HG02759 (cell line): Measurements from ENCODE around the gene INTS1.

Experiments
- ATAC-seq: cut with Tn5 transposase; IDR thresholded peaks from one replicate; pipeline ENCODE4 v1.9.1; 2021; ENCODE audit warnings: mild to moderate bottlenecking, moderate library complexity; ENCODE audit not compliant: unreplicated experiment

INTS1 gene

GRCh38 chr7:1433128-1433920 is 70.9 kb downstream of the INTS1 start:
- no peak for ATAC-seq

DNA sequence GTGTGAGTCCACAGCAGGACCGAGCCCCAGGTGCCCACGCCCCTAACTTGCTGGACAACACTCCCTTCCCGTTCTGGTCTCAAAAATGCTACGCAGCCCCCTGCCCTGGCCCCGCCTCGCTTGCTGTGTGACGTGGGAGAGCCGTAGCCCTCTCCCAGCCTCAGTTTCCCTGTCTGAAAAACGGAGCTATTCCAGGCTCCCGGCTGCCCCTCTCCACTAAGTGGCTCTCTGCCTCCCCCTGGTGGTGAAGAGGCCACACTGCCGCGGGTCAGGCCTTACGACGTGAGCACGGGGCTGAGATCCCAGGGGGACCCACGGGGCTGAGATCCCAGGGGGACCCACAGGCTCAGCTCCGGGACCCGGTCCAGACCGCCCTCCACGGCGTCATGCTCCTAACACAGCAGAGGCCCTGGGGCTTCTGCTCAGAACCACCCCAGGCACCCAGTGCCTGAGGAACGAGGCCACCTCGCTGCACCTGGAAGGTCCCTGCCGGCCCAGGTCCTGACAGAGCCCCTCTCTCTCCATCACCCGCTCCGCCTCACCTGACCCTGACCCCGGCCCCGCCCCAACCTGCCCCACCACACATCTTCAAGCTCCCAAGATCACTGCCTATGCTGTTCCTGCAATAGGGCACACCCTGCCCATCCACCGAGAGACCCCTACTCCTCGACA is 71.6 kb downstream of the INTS1 start:
- no peak for ATAC-seq

DNA sequence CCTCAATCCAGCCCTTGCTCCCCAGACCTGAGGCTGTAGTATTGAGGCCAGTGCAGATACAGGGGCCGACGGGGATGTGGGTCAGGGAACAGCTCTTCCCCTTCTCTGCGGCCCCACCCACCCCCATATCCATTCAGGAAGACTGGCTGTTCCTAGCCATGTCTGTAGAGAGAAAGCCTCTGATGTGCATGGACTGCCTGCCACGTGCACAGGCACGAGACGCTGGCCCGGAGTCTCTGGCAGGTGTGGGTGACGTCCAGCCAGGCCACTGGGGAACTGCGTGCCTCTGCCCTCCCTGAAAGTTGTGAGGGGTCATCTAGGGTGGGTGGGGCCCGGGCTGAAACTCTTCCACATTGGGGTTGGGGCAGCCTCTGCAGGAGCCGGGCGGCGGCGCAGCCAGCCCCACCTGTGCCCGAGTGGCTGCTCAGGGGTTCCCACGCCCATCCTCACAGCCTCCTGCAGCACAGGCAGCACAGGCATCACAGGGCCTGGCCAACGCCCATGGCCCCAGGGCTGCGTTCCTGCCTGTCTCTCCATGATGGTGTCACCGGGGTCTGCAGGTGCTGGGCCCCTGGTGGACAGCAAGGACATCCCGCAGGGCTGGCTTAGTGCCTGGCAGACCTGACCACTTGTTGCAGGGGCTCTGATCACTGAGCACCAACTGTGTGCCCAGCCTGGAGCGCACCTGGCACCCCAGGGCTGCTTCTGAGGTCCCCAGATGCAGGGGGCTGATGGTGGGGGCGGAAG is 72.4 kb downstream of the INTS1 start:
- no peak for ATAC-seq

DNA sequence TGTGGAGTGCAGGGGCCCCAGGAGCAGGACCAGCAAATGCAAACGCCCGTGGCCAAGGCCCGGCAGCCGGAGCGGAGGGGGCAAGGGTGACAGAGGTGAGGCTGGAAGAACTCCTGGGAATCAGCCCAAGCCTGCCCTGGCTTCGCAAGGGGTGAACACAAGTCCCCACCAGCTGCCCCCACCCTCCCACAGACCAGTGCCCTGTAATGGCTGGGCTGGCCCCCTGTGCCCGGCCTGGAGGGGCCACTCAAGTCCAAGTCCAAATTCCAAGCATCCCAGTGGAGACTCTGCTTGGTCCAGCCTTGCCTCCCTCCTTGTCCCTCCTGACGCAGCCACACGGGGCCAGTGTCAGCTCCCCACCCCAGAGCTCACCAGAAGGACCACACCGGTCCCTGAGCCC is 73.0 kb downstream of the INTS1 start:
- no peak for ATAC-seq

DNA sequence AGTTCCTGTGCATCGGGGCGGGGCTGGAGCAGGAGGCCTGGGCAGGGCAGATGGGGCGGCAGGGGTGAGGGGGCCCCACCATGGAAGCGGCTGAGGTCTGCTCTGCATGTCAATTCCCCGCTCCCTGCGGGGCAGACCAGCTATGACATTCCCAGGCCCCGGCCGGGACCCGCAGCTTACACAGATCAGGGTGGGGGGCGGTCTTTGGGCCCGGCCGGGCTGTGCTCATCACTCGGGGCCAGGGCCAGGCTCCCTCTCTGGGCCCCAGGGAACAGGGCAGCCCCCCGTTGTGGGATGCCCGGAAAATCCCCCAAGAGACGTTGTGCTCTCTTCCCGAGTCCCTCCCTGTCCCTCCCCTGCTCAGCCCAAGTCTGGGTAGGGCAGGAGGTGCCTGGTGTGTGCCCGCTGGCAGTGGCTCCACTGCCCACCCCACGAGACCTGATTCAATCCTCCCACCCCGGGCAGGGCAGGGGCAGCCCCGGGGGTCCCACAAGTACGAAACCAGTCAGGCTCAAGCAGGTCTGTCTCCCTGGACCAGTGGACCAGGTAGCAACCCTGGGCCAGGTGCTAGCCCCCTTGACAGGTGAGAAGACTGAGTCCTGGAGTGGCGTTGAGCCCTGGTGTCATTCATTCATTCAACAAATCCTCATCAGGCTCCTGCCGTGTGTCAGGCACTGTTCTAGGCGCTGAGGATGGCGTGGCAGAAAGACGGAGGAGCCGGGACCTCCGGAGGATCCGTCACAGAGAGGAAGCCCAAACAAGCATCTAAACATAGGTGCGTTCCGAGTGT is 73.9 kb downstream of the INTS1 start:
- no peak for ATAC-seq

- ATAC-seq: no peak
Measured at GRCh38 chr7:1428941-1429501, 75.2 kb downstream of the INTS1 start.

GRCh38 chr7:1427064-1427657 is 77.0 kb downstream of the INTS1 start:
- ATAC-seq: no peak

GRCh38 chr7:1426474-1426873 is 77.7 kb downstream of the INTS1 start:
- ATAC-seq: no peak

GRCh38 chr7:1425292-1426136 is 78.7 kb downstream of the INTS1 start:
- ATAC-seq: no peak

- ATAC-seq: no peak
Measured at GRCh38 chr7:1424041-1424440, 80.1 kb downstream of the INTS1 start.

DNA sequence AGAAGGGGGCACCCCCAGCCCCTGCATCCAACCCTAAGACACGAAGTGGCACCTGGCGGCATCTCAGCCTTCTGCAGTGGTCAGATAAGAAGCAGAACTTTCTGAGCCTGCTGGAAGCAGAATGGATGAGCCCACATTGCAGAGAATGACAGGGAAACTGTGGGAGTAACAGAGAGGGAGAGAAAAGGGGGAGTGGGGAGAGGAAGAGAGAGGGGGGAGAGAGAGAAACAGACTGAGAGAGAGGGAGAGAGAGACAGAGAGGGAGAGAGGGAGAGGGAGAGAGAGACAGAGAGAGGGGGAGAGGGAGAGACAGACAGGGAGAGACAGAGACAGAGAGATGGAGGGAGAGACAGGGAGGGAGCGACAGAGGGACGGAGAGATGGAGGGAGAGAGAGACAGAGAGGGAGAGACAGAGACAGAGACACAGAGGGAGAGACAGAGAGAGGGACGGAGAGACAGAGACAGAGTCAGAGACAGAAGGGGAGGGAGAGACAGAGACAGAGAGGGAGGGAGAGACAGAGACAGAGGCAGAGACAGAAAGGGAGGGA is 80.9 kb downstream of the INTS1 start:
- no peak for ATAC-seq

- no peak for ATAC-seq
Measured at GRCh38 chr7:1422512-1423263, 81.5 kb downstream of the INTS1 start.

GRCh38 chr7:1421946-1422345 is 82.2 kb downstream of the INTS1 start:
- no peak for ATAC-seq

- no peak for ATAC-seq
Measured at GRCh38 chr7:1421020-1421790, 83.0 kb downstream of the INTS1 start.
